ENCODE results near the gene SETSIP. TPM values are rescaled to one million over a fixed set of nuclear protein-coding genes. Genes with fewer than 3 reads are reported as not detected.
"Not testable (repeated sequence)": the region's sequence is repeated elsewhere in the genome, so short reads cannot be mapped to it uniquely, and the experiment has no call there.

SETSIP gene
- total and polyA plus RNA-seq, 5 experiments from 2014 or later: not detected

DNA sequence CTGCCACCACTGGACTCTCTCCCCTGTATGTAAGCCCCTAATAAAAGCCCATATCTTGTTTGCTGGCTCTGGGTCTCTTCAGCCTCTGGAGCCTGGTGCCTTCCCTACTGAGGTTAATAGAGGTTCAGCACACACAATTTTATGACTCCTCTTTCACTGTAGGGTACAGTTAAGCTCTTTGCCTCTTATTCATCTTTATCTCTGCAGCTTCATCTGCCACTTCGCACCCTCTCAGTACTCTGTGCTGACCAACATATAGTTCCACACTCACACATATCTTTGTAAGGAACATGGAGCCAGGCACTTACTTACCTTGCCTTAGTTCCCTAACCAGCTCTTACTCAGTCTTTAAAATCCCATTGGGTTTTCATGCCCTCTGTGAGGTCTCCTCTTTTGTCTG, 9.4 kb upstream of the SETSIP start:
- H3K27me3 Mint-ChIP-seq: no peaks in the 10 kb centered on the region
- ATAC-seq: no peak
- no peak overlapping the region for H3K4me3 Mint-ChIP-seq

DNA sequence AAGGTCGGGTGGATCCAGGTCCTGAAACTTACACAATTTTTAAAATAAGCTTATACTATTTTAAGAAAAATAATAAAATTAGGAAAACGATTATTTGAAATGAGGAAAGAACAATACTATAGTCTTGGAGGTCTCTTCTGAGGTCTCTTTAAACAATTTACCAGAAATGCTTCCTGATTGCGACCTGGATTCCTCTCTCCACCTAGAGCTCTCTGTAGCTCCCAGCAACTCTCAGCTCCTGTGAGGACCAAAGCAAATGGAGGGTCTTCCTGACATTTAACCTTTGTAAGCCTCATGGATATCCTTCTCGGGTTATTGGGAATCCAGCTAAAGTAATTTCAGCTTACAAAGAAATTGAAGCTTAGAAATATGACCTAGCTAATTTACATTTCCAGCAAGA, 5.8 kb upstream of the SETSIP start:
- Mint-ChIP-seq H3K9me3 (peaks cover 0 to 14% (median 10%) of the 10 kb centered on the region in 9 donors), H3K4me3 (peak overlapping the region; percentile 88 to 99 (median 97)), H3K27ac (peak overlapping the region in 6 of 10 donors; percentile 71 to 96 (median 92)), H3K4me1 (peaks cover 13 to 22% (median 20%) of the 10 kb centered on the region in 4 donors), H3K27me3 (no peaks in the 10 kb centered on the region), H3K36me3 (peaks cover 6 to 18% (median 12%) of the 10 kb centered on the region in 3 donors)
- POLR2A ChIA-PET: interaction anchor here (0.7 to 1.0 kb wide), 4 partner anchors 19 to 924 kb away, joined by 3 to 5 read pairs (median 4); partner anchors contain the start of genes GLMN, RPAP2 and RPL5
- ATAC-seq: no peak
- DNase-seq: no peak

More for the DNA sequence above, 9.4 kb upstream of the SETSIP start:
- POLR2A ChIA-PET: no interaction called here
- DNase-seq: no peak
- peaks cover 13 to 23% (median 20%) of the 10 kb centered on the region in 4 donors for H3K4me1 Mint-ChIP-seq
- H3K27ac Mint-ChIP-seq: peak overlapping the region in 1 of 10 donors; percentile 9
- peaks cover 0 to 23% (median 10%) of the 10 kb centered on the region in 9 donors for H3K9me3 Mint-ChIP-seq
- H3K36me3 Mint-ChIP-seq: peaks cover 7 to 27% (median 16%) of the 10 kb centered on the region in 3 donors

DNA sequence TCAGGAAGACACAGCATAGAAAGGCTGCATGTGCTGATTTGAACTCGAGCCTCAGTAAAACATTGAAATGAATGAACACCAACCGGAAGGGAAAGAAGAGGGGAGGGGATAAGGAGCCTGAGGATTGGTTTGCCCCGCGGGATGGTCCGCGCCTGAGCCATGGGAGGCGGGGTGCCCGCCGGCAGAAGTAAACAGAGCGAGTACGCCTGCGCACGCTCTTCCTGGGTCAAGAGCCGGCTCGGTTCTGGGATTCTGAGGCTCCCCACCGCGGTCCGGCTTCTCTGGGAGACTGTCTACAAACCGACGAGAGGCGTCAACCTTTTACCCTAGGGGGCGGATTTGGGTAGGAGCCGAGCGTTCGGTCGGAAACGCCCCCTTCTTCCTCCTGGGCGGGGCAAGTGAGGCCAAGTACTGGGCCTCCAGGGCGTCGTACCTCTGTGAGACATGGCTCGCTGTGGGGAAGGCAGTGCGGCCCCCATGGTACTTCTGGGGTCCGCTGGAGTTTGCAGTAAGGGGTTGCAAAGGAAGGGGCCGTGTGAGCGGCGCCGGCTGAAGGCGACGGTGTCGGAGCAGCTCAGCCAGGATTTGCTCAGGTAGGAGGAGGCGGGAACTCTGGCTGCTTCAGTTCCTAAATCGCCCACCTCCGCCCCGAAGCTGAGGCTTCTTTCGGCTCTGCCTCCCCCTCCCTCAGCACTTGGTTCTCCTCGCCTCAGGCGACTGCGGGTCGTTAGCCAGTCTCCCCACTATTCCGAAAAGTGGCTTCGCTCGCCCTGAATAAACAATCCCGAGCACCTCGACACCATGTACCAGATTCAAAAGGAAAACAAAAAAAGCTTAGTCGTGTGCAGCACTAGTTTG, 5.1 kb upstream of the SETSIP start, which contains the start of gene BTBD8:
TSS of gene BTBD8 (plus strand) at position 218 of the 858 bp plus-strand sequence. CDS start at position 445, 227 bp downstream.
- H3K4me1 Mint-ChIP-seq: peaks cover 13 to 22% (median 20%) of the 10 kb centered on the region in 4 donors
- peak; percentile 91 to 94 for ATAC-seq
- DNase-seq: peak; percentile 66 to 91 (median 82)

DNA sequence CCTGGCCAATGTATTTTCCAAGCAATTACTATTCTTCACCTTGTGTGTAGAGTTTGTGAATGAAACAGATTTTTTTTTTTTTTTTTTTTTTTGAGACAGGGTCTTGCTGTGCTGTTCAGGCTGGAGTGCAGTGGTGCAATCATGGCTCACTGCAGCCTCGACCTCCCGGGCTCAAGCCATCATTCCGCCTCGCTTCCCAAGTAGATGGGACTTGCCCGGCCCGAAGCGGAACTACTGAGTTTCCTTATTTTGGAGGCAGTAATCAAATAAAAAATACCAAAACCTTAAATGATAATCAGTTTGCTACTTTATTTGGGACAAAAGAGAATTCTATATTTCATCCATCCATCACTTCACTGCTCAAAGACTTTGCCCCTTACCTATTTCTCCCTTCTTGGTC, 4.2 kb upstream of the SETSIP start:
- Mint-ChIP-seq H3K27ac (peak overlapping the region in 6 of 10 donors; percentile 38 to 96 (median 94)), H3K9me3 (no peaks in the 10 kb centered on the region)
- no peak for ATAC-seq

More for the DNA sequence above, 5.1 kb upstream of the SETSIP start, which contains the start of gene BTBD8:
- H3K4me3 Mint-ChIP-seq: peak within 1 kb of the TSS; percentile 88 to 99 (median 97)
- peaks cover 0 to 7% (median 4%) of the 10 kb centered on the region in 9 donors for H3K9me3 Mint-ChIP-seq
- POLR2A ChIA-PET: interaction anchor here (0.7 to 1.0 kb wide), 4 partner anchors 18 to 925 kb away, joined by 3 to 5 read pairs (median 4); partner anchors contain the start of genes GLMN, RPAP2 and RPL5
- H3K27ac Mint-ChIP-seq: peak within 1 kb of the TSS; percentile 88 to 97 (median 94)
- H3K36me3 Mint-ChIP-seq: peaks cover 6 to 13% (median 6%) of the 10 kb centered on the region in 3 donors
- no peaks in the 10 kb centered on the region for H3K27me3 Mint-ChIP-seq

DNA sequence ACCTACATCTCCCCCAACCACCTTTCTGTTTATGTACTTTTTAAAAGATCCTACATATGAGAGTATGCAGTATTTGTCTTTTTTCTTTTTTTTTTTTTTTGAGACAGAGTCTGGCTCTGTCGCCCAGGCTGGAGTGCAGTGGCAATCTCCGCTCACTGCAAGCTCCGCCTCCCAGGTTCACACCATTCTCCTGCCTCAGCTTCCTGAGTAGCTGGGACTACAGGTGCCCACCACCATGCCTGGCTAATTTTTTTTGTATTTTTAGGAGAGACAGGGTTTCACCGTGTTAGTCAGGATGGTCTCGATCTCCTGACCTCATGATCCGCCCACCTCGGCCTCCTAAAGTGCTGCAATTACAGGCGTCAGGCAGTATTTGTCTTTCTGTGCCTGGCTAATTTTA, 2.9 kb upstream of the SETSIP start:
- Mint-ChIP-seq H3K4me1 (peaks cover 9 to 18% (median 15%) of the 10 kb centered on the region in 4 donors), H3K27ac (peak overlapping the region in 2 of 10 donors; percentile 36 to 37)
- H3K27me3 Mint-ChIP-seq, ATAC-seq, POLR2A ChIA-PET, H3K36me3 Mint-ChIP-seq, H3K4me3 Mint-ChIP-seq, H3K9me3 Mint-ChIP-seq, DNase-seq: not testable (repeated sequence)

More for the DNA sequence above, 4.2 kb upstream of the SETSIP start:
- Mint-ChIP-seq H3K36me3 (peaks cover 0 to 4% (median 0%) of the 10 kb centered on the region in 3 donors), H3K4me1 (peaks cover 11 to 22% (median 20%) of the 10 kb centered on the region in 4 donors), H3K4me3 (peak overlapping the region; percentile 18 to 99 (median 96)), H3K27me3 (no peaks in the 10 kb centered on the region)
- POLR2A ChIA-PET: no interaction called here
- no peak for DNase-seq

DNA sequence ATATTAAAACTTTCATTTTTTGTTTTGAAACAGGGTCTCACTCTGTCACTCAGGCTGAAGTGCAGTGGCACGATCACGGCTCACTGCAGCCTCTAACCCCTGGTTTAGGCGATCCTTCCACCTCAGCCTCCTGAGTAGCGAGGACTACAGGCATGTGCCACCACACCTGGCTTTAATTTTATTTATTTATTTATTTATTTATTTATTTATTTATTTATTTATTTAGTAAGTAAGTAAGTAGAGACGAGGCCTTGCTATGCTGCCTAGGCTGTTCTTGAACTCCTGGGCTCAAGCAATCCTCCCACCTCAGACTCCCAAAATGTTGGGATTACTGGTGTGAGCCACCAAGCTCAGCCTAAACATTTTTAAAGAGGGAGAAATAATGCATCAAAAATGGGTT, 1.2 kb upstream of the SETSIP start:
- Mint-ChIP-seq H3K4me3 (no peak overlapping the region), H3K27ac (no peak overlapping the region), H3K4me1 (peaks cover 4 to 11% (median 8%) of the 10 kb centered on the region in 4 donors), H3K27me3 (no peaks in the 10 kb centered on the region), H3K9me3 (no peaks in the 10 kb centered on the region), H3K36me3 (no peaks in the 10 kb centered on the region)
- DNase-seq (no peak), ATAC-seq (no peak)
- POLR2A ChIA-PET: no interaction called here

DNA sequence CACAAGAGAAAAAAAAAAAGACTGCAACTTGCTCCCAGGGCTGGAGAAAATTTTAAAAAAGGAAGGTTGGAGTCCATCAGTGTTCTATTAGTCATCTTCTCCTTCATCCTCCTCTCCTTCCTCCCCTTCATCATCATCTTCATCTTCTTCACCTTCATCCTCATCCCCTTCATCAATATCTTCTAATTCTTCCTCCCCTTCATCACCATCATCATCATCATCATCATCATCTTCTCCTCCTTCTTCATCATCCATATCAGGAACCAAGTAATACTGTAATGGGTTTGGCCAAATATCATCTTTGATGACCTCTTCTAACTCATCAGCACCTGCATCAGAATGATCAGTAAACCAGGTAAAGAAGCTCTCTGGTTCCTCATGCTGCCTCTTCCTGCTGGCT, 765 bp downstream of the SETSIP start:
- POLR2A ChIA-PET, H3K4me1 Mint-ChIP-seq, H3K27me3 Mint-ChIP-seq, ATAC-seq, H3K9me3 Mint-ChIP-seq, H3K4me3 Mint-ChIP-seq, H3K36me3 Mint-ChIP-seq, DNase-seq: not testable (repeated sequence)
- peak overlapping the region in 1 of 10 donors; percentile 14 for H3K27ac Mint-ChIP-seq

DNA sequence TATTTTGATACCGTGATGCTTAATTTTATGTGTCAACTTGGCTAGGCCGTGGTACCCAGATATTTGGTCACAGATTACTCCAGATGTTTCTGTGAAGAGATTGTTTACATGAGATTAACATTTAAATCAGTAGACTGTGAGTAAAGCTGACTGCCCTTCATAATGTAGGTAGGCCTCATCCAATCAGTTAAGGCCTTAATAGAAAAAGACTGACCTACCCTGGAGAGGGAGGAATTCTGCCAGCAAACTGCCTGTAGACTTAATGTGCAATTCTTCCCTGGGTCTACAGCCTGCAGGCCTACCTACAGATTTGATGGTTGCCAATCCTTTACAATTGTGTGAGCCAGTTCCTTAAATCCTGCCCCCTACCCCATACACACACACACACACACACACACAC, 4.3 kb downstream of the SETSIP start:
- H3K27me3 Mint-ChIP-seq: no peaks in the 10 kb centered on the region
- no peak for ATAC-seq
- H3K36me3 Mint-ChIP-seq: no peaks in the 10 kb centered on the region
- H3K9me3 Mint-ChIP-seq: no peaks in the 10 kb centered on the region
- no peak overlapping the region for H3K4me3 Mint-ChIP-seq
- no peaks in the 10 kb centered on the region for H3K4me1 Mint-ChIP-seq
- POLR2A ChIA-PET: no interaction called here
- no peak overlapping the region for H3K27ac Mint-ChIP-seq
- DNase-seq: no peak

DNA sequence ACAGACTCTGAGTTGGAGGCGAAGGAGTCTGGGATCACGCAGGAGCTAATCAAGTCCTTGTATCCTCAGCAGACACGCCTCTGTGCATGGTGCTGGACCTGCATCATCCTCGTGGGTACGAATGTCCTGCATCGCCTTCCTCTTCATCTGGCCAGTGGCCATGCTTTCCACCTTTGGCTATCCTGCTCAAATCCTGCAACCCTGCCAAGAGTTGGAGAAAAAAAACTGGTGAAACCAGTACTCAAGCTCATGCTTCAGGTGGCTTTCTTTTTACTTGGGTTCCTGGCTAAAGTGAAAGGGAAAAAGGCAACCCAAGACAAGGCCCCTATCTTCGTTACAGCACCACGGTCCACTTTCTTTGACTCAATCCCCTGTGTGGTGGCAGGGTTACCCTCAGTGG, 8.9 kb downstream of the SETSIP start:
- Mint-ChIP-seq H3K27me3 (peaks cover 0 to 1% (median 0%) of the 10 kb centered on the region in 5 donors), H3K4me1 (no peaks in the 10 kb centered on the region), H3K9me3 (no peaks in the 10 kb centered on the region), H3K4me3 (no peak overlapping the region), H3K27ac (no peak overlapping the region), H3K36me3 (no peaks in the 10 kb centered on the region)
- POLR2A ChIA-PET: no interaction called here
- DNase-seq (no peak), ATAC-seq (no peak)

DNA sequence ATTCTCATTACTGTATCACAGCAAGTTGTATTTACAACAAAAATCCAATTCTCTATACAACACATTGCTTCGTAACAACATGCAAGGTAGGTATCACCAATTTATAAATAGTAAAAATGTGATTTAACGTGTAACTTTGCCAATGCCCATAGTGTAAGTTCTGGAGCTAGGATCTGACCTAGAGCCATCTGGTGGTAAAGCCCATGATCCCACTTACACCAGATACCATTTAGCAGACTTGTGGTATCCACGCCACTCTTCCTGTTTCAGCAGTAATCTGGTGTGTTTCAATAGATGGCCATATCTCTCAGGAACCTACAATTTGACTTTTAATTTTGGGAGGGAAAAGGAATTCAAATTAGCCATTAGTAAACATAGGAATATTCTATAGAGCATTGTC, 10.2 kb downstream of the SETSIP start:
- DNase-seq: no peak

DNA sequence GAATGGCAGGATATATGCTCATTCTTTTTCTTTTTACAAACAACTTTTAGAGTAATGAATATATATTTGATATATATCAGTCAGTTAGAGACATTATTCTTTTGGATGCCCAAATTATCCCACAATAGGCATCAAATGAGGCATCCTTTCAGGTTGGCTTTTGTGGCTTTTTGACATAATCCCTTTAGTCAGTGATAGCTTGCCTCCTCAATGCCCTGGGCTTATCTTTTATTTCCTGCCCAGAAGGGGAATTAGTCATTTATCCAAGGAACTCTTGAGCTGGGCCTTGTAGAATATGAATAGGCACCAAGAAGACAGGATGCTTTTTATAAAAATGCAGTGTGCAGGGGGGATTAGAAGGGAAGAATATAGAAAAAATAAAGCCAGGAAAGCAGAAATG, 23.3 kb downstream of the SETSIP start:
- DNase-seq (no peak), ATAC-seq (no peak)
- Mint-ChIP-seq H3K36me3 (no peaks in the 10 kb centered on the region), H3K9me3 (no peaks in the 10 kb centered on the region), H3K27ac (no peak overlapping the region), H3K4me1 (no peaks in the 10 kb centered on the region), H3K27me3 (peaks cover 0 to 9% (median 4%) of the 10 kb centered on the region in 5 donors), H3K4me3 (no peak overlapping the region)
- POLR2A ChIA-PET: no interaction called here

More for the DNA sequence above, 10.2 kb downstream of the SETSIP start:
- no peaks in the 10 kb centered on the region for H3K36me3 Mint-ChIP-seq
- POLR2A ChIA-PET: no interaction called here
- H3K4me3 Mint-ChIP-seq: no peak overlapping the region
- ATAC-seq: no peak
- H3K9me3 Mint-ChIP-seq: no peaks in the 10 kb centered on the region
- H3K27me3 Mint-ChIP-seq: peaks cover 0 to 1% (median 0%) of the 10 kb centered on the region in 5 donors
- no peaks in the 10 kb centered on the region for H3K4me1 Mint-ChIP-seq
- no peak overlapping the region for H3K27ac Mint-ChIP-seq

DNA sequence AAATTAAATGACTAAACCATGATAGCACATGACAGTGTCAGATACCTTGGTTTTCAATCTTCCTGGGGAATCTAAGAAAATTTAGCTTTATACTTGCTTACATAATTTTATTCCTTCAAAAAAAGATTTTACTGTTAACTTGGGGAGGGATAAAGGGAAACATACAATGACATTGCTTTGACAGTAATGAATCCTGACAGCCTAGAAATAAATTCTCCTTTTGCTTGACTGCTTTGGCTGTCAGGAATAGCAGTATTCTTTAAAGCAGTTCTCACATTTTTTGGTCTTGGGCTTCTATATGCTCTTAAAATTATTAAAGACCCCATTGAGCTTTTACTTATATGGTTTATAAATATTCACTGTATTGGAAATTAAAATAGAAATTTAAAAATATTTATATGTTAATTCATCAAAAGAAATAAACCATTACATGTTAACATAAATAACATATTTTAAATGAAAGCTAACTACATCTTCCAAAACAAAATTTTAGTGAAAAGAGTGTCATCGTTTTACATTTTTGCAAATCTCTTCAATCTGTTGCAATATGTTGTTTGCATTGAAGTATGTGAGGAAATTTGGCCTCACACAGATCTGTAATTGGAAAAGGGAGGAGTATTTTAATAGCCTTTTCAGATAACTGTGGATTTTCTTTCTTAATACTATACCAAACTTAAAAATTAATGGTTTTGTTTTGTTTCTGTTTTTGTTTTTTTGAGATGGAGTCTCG, 29.3 kb downstream of the SETSIP start:
- POLR2A ChIA-PET: no interaction called here
- DNase-seq (no peak), ATAC-seq (no peak)
- Mint-ChIP-seq H3K36me3 (no peaks in the 10 kb centered on the region), H3K27ac (no peak overlapping the region), H3K9me3 (no peaks in the 10 kb centered on the region), H3K4me1 (no peaks in the 10 kb centered on the region), H3K27me3 (peaks cover 0 to 4% (median 0%) of the 10 kb centered on the region in 5 donors), H3K4me3 (no peak overlapping the region)
